AG04449 (cell line): ENCODE data around the gene UIMC1.
A peak's percentile ranks its signal among the peaks of the same experiment; 100 is the strongest.
"Not testable (repeated sequence)": the region's sequence is repeated elsewhere in the genome, so short reads cannot be mapped to it uniquely, and the experiment has no call there.

ENCODE experiments used
- CTCF ChIA-PET: fragments of 350-600 bp; formaldehyde crosslinking; extraction: SDS; loops from one replicate; lab custom pipeline; 2021; ENCODE audit warnings: antibody characterized with exemption; lab: Yijun Ruan, JAX
- POLR2A ChIA-PET: fragments of 400-600, 350-600 bp; formaldehyde crosslinking; extraction: SDS; loops from one replicate; lab custom pipeline; 2020; ENCODE audit warnings: antibody characterized with exemption, inconsistent platforms; lab: Yijun Ruan, JAX
- DNase-seq: peaks from one replicate; pipeline ENCODE4 v3.0.0-alpha.2; 2010; ENCODE audit warnings: low read depth, low spot score
- H3K4me3 ChIP-seq: 2 replicates; pipeline ENCODE4 v1.5.1; 2011; ENCODE audit warnings: low read depth, mild to moderate bottlenecking, control low read depth, low read length
- TF ChIP-seq, protein P1 (sequence below): IDR thresholded peaks from one replicate; pipeline ENCODE4 v1.5.1; 2011; ENCODE audit warnings: mild to moderate bottlenecking, moderate library complexity, low read length, control low read depth, inconsistent platforms; ENCODE audit not compliant: insufficient read depth; ENCODE audit errors: missing control alignments

The UIMC1 gene

DNA sequence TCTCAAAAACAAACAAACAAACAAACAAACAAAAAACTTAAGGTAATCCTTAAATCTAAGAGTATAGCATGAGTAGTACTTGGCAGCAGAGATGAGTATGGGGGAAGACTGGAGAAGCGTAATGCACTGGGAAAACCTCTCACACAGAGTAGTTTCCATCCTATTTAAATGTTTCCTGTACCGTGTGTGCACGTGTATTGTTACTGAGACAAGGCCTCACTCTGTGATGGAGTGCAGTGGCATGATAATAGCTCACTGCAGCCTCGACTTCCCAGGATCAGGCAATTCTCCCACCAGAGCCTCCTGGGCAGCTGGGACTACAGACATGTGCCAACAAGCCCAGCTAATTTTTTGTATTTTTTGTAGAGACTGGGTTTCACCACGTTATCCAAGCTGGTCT is 2.9 kb downstream of the UIMC1 start:
- POLR2A ChIA-PET = no interaction called here
- CTCF ChIA-PET = interaction anchor here (1.0 to 2.9 kb wide), 3 partner anchors 9 to 346 kb away, joined by 3 to 8 read pairs (median 5); no protein-coding TSS in a partner anchor
- no peak overlapping the region for H3K4me3 ChIP-seq
- no peak for DNase-seq
- TF ChIP-seq, protein P1, sequence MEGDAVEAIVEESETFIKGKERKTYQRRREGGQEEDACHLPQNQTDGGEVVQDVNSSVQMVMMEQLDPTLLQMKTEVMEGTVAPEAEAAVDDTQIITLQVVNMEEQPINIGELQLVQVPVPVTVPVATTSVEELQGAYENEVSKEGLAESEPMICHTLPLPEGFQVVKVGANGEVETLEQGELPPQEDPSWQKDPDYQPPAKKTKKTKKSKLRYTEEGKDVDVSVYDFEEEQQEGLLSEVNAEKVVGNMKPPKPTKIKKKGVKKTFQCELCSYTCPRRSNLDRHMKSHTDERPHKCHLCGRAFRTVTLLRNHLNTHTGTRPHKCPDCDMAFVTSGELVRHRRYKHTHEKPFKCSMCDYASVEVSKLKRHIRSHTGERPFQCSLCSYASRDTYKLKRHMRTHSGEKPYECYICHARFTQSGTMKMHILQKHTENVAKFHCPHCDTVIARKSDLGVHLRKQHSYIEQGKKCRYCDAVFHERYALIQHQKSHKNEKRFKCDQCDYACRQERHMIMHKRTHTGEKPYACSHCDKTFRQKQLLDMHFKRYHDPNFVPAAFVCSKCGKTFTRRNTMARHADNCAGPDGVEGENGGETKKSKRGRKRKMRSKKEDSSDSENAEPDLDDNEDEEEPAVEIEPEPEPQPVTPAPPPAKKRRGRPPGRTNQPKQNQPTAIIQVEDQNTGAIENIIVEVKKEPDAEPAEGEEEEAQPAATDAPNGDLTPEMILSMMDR = no peak

DNA sequence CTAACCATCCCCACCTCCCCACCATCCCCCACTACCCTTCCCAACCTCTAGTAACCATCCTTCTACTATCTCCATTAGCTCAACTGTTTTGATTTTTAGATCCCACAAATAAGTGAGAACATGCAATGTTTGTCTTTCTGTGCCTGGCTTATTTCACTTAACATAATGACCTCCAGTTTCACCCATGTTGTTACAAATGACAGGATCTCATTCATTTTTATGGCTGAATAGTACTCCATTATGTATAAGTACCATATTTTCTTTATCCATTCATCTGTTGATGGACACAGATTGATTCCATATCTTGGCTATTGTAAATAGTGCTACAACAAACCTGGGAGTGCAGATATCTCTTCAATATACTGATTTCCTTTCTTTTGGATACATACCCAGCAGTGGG is 7.1 kb downstream of the UIMC1 start:
- DNase-seq, H3K4me3 ChIP-seq, POLR2A ChIA-PET, CTCF ChIA-PET: not testable (repeated sequence)

DNA sequence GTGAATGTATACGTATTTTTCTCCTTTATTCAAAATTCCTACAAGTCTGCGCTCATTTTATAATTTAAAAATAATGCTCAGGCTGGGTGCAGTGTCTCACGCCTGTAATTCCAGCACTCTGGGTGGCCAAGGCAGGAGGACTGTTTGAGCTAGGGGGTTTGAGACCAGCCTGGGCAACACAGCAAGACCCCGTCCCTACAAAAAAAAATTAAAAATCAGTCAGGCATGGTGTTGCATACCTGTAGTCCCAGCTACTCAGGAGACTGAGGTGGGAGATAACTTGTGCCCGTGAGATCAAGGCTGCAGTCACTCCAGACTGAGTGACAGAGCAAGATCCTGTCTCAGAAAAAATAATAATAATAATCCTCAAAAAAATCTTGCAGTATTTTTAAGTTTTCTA is 7.8 kb downstream of the UIMC1 start:
- no peak overlapping the region for H3K4me3 ChIP-seq
- CTCF ChIA-PET = no interaction called here
- POLR2A ChIA-PET = no interaction called here
- TF ChIP-seq, protein P1 = no peak
- no peak for DNase-seq

DNA sequence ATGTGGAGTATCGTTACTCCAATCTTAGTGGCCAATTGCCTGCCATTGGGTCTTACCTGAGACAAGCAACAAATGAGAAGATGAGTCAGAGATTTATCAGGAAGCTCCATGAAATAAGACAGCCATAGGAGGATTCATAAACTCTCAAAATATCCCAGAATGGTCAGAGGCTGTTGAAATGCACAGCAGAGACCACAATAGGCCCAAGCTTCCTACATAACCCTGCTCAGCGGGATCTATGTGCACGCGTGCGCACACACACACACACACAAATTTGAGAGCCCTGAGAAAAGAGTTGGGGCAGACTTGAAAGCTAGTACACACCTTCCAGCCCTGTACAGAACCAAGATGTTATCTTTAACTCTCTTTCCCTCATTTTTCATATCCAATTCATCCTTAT is 9.8 kb downstream of the UIMC1 start:
- H3K4me3 ChIP-seq = no peak overlapping the region
- POLR2A ChIA-PET = interaction anchor here (0.7 kb wide), 1 partner anchor 9 kb away, joined by 3 read pairs; no protein-coding TSS in a partner anchor
- TF ChIP-seq, protein P1 = no peak
- CTCF ChIA-PET = interaction anchor here (0.6 to 1.9 kb wide), 7 partner anchors 9 to 338 kb away, joined by 3 to 13 read pairs (median 3); no protein-coding TSS in a partner anchor
- no peak for DNase-seq

DNA sequence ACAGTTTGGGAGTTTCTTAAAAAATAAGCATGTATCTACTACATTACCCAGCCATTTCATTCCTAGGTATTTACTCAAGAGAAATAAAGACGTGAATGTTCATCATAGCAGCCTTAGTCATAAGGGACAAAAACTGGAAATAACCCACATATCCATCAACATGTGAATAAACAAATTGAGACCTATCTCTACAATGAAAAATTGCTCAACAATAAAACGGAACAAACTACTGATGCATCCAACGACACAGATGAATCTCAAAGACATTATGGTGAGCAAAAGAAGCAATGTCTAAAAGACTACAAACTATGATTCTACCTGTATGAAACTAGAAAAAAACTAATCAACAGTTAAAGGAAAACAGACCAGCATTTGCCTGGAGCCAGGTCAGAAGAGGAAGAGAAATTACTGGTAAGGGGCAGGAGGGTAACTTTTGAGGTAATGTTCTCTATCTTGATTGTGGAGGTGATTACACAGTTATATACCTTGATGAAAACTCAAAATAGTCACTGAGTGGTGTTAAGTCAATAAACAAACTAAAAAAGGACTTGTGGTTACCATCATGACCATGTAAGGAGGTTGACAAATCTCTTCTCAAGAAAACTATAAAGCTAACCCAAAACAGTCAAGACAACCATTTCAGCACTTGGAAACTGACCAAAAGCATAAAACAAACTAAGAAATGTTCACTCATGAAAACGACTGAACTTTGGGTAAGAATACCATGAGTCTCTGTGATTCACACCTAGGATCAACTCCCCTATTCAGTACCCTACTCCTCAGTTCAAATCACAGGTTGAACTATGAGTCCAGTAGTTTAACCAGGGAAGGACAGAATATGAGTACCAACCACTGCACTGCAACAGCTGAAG is 10.4 kb downstream of the UIMC1 start:
- CTCF ChIA-PET = interaction anchor here (1.0 to 1.9 kb wide), 4 partner anchors 10 to 24 kb away, joined by 3 to 13 read pairs (median 4); no protein-coding TSS in a partner anchor
- DNase-seq = peak; percentile 51
- TF ChIP-seq, protein P1 = no peak
- POLR2A ChIA-PET = no interaction called here
- no peak overlapping the region for H3K4me3 ChIP-seq

DNA sequence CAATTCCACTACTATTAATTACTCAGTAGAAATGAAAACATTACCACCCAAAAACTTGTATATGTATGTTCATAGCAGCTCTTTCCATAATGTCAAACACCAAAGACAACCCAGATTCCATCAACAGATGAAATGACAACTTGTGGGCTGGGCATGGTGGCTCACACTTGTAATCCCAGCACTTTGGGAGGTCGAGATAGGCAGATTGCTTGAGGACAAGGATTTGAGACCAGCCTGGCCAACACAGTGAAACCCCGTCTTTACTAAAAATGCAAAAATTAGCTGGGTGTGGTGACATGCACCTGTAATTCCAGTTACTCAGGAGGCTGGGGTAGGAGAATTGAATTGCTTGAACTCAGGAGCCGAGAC is 11.5 kb downstream of the UIMC1 start:
- TF ChIP-seq, protein P1 = no peak
- CTCF ChIA-PET = interaction anchor here (1.0 to 1.1 kb wide), 2 partner anchors 9 to 10 kb away, joined by 3 to 4 read pairs; no protein-coding TSS in a partner anchor
- DNase-seq = no peak
- POLR2A ChIA-PET = no interaction called here
- H3K4me3 ChIP-seq = no peak overlapping the region
